ENCODE measurements around the gene ZNF862. TPM values are rescaled to one million over a fixed set of nuclear protein-coding genes. Genes with fewer than 3 reads are reported as not detected.

ZNF862 gene
- total and polyA plus RNA-seq, 2 of the 13 experiments (the other 11 are each of a cell fraction or from before 2014, with no cell fraction given), result 0.89 to 2.0 TPM

DNA sequence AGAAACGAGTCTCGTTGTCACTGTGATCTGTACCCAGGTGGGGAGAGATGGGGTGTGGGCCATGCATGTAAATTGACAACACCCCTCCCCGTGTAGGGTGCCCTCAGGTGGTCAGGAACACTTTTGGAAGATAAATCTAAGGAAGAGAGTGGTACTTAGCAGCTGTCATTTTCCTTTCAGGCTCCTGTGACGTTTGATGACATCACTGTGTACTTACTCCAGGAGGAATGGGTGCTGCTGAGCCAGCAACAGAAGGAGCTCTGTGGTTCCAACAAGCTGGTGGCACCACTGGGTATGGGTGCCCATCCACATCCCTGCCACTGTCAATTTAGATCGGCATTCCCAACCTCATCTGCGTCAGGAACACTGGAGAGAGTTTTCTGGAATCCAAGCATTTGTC lies 6.3 kb downstream of the ZNF862 start:
- ChIA-PET POLR2A (no interaction called here), CTCF (ENCODE audit: low intra/inter-chr PET ratio, low total read pairs) (no interaction called here)
- H3K4me3 ChIP-seq (replicated peaks in 1 of 3; ENCODE audit: insufficient read depth in 1 of 3, low read depth in 2 of 3, low read length in 3 of 3), result no peak overlapping the region
- H3K4me2 ChIP-seq (ENCODE audit: low read depth, low read length), result no peak overlapping the region
- H4K20me1 ChIP-seq (ENCODE audit: insufficient read depth, low read length), result no peaks in the 10 kb centered on the region
- H3K9ac ChIP-seq (ENCODE audit: insufficient read depth, low read depth, low read length), result no peak overlapping the region
- intact Hi-C loops (cut with micrococcal nuclease; ENCODE audit: unreplicated experiment), result no loop called here
- peak; percentile 52; the same call in 1 of the 2 replicates for TF ChIP-seq ATF7 (IDR thresholded peaks at IDR 0.05)
- no peak for TF ChIP-seq ATF7 (CRISPR knock-in tag; IDR thresholded peaks at IDR 0.05)
- no peak for TF ChIP-seq BHLHE40 (IDR thresholded peaks at IDR 0.05; ENCODE audit: low read length)
- TF ChIP-seq CREB1 (IDR thresholded peaks at IDR 0.05), result peak; percentile 71
- TF ChIP-seq CREB1 (CRISPR knock-in tag; IDR thresholded peaks at IDR 0.05), result no peak
- TF ChIP-seq HNRNPK (IDR thresholded peaks at IDR 0.05; ENCODE audit: low read depth, low read length, poor library complexity, severe bottlenecking), result no peak
- FAIRE-seq (no peak), ATAC-seq (no peak), DNase-seq (ENCODE audit: low spot score) (no peak)
- H3K4me1 ChIP-seq (ENCODE audit: insufficient read depth, low read length), result peaks cover 4% of the 10 kb centered on the region
- no peak overlapping the region for H3K27ac ChIP-seq (ENCODE audit: extremely low read length, insufficient read depth, low read length)
- no peaks in the 10 kb centered on the region for H3K36me3 ChIP-seq (replicated peaks in 1 of 2; ENCODE audit: control insufficient read depth in 1 of 2, insufficient read depth in 2 of 2, low read length in 2 of 2)
- BruUV-seq (replicated peaks), result no TSS peak
- peaks cover 1% of the 10 kb centered on the region for H3K79me2 ChIP-seq (ENCODE audit: insufficient read depth, low read length)
- no peak overlapping the region for H2AFZ ChIP-seq (ENCODE audit: low read length)
- 36% methylated on average over 6 of the region's 6 CpGs for WGBS (ENCODE audit: low lambda C conversion rate)
- no peaks in the 10 kb centered on the region for H3K9me3 ChIP-seq (ENCODE audit: low read length)
- H3K27me3 ChIP-seq (ENCODE audit: control insufficient read depth in 1 of 2, insufficient read depth in 2 of 2, low read length in 2 of 2), result peaks cover 0 to 13% of the 10 kb centered on the region in 2 experiments; a peak in 1 of 5 replicates
- in situ Hi-C loops (cut with HindIII; ENCODE audit: extremely low pct_ligation_motif_present, low pct_unique_long_range_greater_than_20kb), result no loop called here

GRCh38 chr7:149845257-149845980 lies 7.2 kb downstream of the ZNF862 start:
- TF ChIP-seq, protein P1, sequence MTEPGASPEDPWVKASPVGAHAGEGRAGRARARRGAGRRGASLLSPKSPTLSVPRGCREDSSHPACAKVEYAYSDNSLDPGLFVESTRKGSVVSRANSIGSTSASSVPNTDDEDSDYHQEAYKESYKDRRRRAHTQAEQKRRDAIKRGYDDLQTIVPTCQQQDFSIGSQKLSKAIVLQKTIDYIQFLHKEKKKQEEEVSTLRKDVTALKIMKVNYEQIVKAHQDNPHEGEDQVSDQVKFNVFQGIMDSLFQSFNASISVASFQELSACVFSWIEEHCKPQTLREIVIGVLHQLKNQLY (CRISPR knock-in tag; IDR thresholded peaks at IDR 0.05), result no peak
- TF ChIP-seq IKZF4 (CRISPR knock-in tag; IDR thresholded peaks at IDR 0.05; ENCODE audit: borderline replicate concordance, low read depth, not compliant biosample characterization), result no peak
- peak; percentile 66; the same call in 1 of the 2 replicates for TF ChIP-seq ZNF3 (CRISPR knock-in tag; IDR thresholded peaks at IDR 0.05)
- DNase-seq (ENCODE audit: low spot score), result no peak
- no TSS peak for BruUV-seq (replicated peaks)
- in situ Hi-C loops (cut with HindIII; ENCODE audit: extremely low pct_ligation_motif_present, low pct_unique_long_range_greater_than_20kb), result no loop called here
- 21% methylated on average over 5 of the region's 5 CpGs for WGBS (ENCODE audit: low lambda C conversion rate)
- no peak overlapping the region for H2AFZ ChIP-seq (ENCODE audit: low read length)
- H3K27ac ChIP-seq (ENCODE audit: extremely low read length, insufficient read depth, low read length), result no peak overlapping the region
- H4K20me1 ChIP-seq (ENCODE audit: insufficient read depth, low read length), result no peaks in the 10 kb centered on the region
- no peaks in the 10 kb centered on the region for H3K4me1 ChIP-seq (ENCODE audit: insufficient read depth, low read length)
- ChIA-PET POLR2A (no interaction called here), CTCF (ENCODE audit: low intra/inter-chr PET ratio, low total read pairs) (no interaction called here)
- H3K36me3 ChIP-seq (replicated peaks in 1 of 2; ENCODE audit: control insufficient read depth in 1 of 2, insufficient read depth in 2 of 2, low read length in 2 of 2), result no peaks in the 10 kb centered on the region
- H3K4me2 ChIP-seq (ENCODE audit: low read depth, low read length), result no peak overlapping the region
- no peak for ATAC-seq
- no peaks in the 10 kb centered on the region for H3K79me2 ChIP-seq (ENCODE audit: insufficient read depth, low read length)
- FAIRE-seq, result no peak
- intact Hi-C loops (cut with micrococcal nuclease; ENCODE audit: unreplicated experiment), result no loop called here
- peaks cover 0 to 22% of the 10 kb centered on the region in 2 experiments; a peak in 3 of 5 replicates for H3K27me3 ChIP-seq (ENCODE audit: control insufficient read depth in 1 of 2, insufficient read depth in 2 of 2, low read length in 2 of 2)
- no peaks in the 10 kb centered on the region for H3K9me3 ChIP-seq (ENCODE audit: low read length)
- H3K4me3 ChIP-seq (replicated peaks in 1 of 3; ENCODE audit: insufficient read depth in 1 of 3, low read depth in 2 of 3, low read length in 3 of 3), result no peak overlapping the region
- no peak overlapping the region for H3K9ac ChIP-seq (ENCODE audit: insufficient read depth, low read depth, low read length)
